Erythroblast (primary cell): ENCODE data around the gene VSTM2L.

Source experiments
- GATA1 ChIP-seq: IDR thresholded peaks from 2 replicates; pipeline ENCODE4 v1.6.1; 2011; ENCODE audit warnings: low read depth, mild to moderate bottlenecking, control low read depth, low read length, moderate library complexity
- POLR2A ChIP-seq: IDR thresholded peaks from 2 replicates; pipeline ENCODE4 v1.6.1; 2011; ENCODE audit warnings: mild to moderate bottlenecking, low read length

DNA sequence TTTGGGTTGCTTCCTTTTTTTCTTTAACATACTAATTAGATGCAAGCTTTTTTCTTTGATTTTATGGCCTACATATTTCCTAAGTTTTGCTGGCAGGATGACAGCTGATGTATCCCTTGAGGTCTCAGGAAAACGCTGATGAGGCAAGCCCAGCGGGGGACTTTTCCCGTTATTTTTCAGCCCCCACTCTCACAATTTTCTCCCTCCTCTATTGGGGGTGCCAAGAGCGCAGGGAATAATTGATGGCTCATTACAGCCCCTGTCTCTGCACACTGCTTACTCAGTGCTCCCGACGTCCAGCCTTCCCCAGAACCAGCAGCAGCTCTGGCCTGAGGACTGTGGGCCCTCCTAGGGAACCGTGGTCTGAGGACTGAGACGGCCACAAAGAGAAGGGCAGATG is 38.6 kb upstream of the VSTM2L start:
- TF ChIP-seq POLR2A (no peak), GATA1 (no peak)
